T47D (cell line): ENCODE data around the gene GPR42.
"Not testable (repeated sequence)": the region's sequence is repeated elsewhere in the genome, so short reads cannot be mapped to it uniquely, and the experiment has no call there.

Experiments
- DNase-seq, 2 experiments: peaks; one replicate each; pipeline versions ENCODE4 v3.0.0 to v3.0.0-alpha.2; 2011 to 2012; ENCODE audit warnings: low read depth in 1 of 2, low spot score in 1 of 2
- JUND ChIP-seq: IDR thresholded peaks from 2 replicates; pipeline ENCODE4 v1.6.1; 2012; ENCODE audit warnings: low read depth
- in situ Hi-C: cut with HindIII; loops from 2 replicates; pipeline ENCODE4 v1.10.0; 2016; ENCODE audit warnings: low sequenced_read_pairs, low pct_unique_long_range_greater_than_20kb

The GPR42 gene

DNA sequence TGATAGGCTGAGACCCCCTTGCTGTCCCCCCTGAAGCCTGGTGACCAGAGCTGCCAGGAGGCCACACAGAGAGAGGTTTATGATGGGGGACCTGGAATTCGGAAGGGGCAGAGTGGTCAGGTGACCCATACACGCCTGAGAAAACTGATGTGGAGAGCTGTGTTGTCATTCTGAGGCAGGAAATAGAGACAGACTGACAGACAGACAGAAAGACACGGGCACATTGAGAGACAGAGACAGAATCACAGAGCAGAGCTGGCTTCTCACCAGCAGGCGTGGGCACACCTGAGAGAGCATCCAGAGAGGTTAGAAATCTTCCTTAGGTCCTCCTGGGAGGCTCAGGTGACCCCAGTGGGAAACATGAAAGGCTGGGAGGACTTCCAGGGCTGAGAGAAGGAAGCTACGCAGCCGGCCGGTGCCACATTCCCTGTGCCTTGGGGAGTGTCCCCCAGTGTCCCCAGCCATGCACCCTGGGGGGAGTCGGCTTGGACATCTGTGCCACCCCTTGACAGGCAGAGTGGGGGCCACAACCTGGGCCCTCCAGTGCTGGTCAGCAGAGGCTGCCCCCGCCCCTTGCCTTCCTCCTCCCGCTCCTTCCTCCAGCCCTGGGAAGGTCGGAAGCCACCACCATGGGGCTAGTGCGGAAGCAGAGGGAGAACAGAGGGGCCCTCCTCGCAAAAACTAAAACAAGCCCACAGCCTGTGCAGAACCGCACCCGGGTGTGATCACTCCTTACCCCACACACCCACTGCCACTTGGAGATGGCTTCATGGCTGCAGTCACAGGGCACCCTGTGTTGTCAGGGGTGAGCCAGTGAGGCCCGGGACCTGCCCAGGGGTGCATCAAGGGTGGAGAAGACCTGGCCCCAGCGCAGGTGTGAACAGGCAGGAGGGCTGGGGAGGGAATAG is 21.0 kb upstream of the GPR42 start:
- no peak for DNase-seq
- in situ Hi-C loops = no loop called here
- no peak for TF ChIP-seq JUND

GRCh38 chr19:35350591-35350990 is 20.3 kb upstream of the GPR42 start:
- TF ChIP-seq JUND = no peak
- no peak for DNase-seq
- in situ Hi-C loops = no loop called here

- DNase-seq = no peak
- in situ Hi-C loops = no loop called here
- no peak for TF ChIP-seq JUND
Observed at GRCh38 chr19:35351411-35352176, 19.3 kb upstream of the GPR42 start.

DNA sequence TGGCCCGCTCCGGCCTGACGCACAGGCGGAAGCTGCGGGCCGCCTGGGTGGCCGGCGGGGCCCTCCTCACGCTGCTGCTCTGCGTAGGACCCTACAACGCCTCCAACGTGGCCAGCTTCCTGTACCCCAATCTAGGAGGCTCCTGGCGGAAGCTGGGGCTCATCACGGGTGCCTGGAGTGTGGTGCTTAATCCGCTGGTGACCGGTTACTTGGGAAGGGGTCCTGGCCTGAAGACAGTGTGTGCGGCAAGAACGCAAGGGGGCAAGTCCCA is 18.8 kb upstream of the GPR42 start:
- DNase-seq = no peak
- in situ Hi-C loops = no loop called here
- no peak for TF ChIP-seq JUND

DNA sequence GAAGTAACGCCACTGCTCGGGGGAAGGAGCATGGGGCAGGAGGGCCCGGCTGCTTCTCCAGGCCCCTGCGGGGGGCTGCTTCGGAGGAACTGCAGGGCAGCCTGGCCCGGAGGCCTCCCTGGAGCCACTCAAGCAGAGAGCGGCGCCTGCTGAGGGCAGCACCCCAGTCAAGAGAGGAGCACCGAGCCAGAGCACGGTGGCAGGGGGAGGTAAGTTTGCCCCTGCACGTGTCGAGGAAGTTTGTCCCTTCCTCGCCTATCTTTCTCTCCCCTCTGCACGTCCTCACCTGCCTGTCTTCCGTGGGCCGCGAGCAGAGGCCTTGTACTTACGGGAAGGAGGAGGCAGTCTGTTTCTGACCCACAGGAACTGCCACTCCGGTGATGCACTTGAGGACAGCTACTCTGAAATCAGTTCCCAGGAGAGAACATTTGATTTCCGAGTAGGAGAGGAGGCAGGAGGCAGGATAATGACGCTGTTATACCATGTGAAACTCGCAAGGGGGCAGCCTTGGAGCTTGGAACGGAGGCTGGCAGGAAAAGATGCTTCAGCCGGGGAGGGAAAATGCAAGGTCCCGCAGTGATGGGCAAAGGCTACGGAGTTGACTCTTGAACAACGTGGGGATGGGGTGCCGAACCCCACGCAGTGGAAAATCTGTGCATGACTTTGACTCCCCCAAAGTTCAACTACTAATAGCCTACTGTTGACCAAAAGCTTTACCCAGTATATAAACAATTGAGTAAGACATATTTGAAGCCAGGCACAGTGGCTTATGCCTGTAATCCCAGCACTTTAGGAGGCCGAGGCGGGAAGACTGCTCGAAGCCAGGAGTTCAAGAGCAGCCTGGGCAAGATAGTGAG is 18.2 kb upstream of the GPR42 start:
- in situ Hi-C loops = no loop called here
- no peak for TF ChIP-seq JUND
- DNase-seq = peak; percentile 75 to 85

GRCh38 chr19:35353635-35354034 is 17.2 kb upstream of the GPR42 start:
- in situ Hi-C loops = no loop called here
- no peak for TF ChIP-seq JUND
- DNase-seq = no peak

GRCh38 chr19:35354898-35355297 is 16.0 kb upstream of the GPR42 start:
- in situ Hi-C loops = no loop called here
- DNase-seq = no peak
- no peak for TF ChIP-seq JUND

DNA sequence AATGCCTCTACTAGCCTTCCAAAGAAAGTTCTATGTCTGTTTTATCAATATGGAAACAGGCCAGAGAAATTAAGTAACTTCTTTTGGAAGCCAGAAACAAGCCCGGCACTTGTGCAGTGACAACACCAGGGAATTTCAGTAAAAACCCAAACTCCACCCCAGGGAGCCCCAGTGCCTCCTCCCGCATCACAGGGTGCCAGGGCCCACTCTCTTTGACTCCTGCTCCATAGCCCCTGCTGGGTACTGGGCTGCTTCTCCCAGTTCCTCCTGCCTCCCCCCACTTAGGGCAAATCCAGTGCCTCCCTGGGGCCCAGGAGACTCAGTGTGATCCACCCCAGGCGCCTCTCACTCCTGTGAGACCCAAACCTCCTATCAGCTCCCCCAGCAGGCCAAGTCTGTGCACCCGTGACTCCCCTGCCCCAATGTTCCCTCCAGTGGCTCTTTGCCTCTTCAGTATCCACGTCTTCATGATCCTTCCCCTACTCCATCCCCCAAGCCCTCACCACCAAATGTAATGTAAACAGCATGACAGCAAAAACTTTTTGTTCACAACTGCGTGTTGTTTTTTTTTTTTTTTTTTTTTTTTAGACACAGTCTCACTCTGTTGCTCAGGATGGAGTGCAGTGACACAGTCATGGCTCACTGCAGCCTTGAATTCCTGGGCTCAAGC is 14.9 kb upstream of the GPR42 start:
- TF ChIP-seq JUND = no peak
- in situ Hi-C loops = no loop called here
- no peak for DNase-seq

GRCh38 chr19:35357867-35358573 is 12.8 kb upstream of the GPR42 start, which contains the start of gene FFAR3:
Gene FFAR3 (plus strand): TSS chr19:35358460. CDS start chr19:35358891, 431 bp downstream.
- in situ Hi-C loops = no loop called here
- no peak for DNase-seq

GRCh38 chr19:35358834-35359233 is 12.0 kb upstream of the GPR42 start:
- DNase-seq, in situ Hi-C loops: not testable (repeated sequence)

More at GRCh38 chr19:35357867-35358573, 12.8 kb upstream of the GPR42 start, which contains the start of gene FFAR3:
- no peak for TF ChIP-seq JUND

DNA sequence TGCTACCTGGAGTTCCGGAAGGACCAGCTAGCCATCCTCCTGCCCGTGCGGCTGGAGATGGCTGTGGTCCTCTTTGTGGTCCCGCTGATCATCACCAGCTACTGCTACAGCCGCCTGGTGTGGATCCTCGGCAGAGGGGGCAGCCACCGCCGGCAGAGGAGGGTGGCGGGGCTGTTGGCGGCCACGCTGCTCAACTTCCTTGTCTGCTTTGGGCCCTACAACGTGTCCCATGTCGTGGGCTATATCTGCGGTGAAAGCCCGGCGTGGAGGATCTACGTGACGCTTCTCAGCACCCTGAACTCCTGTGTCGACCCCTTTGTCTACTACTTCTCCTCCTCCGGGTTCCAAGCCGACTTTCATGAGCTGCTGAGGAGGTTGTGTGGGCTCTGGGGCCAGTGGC is 11.5 kb upstream of the GPR42 start:
- in situ Hi-C loops, DNase-seq: not testable (repeated sequence)

GRCh38 chr19:35360081-35360480 is 10.8 kb upstream of the GPR42 start:
- DNase-seq, in situ Hi-C loops: not testable (repeated sequence)
